ENCODE measurements around the gene GRAP2.

- no peak for TF ChIP-seq POLR2AphosphoS5 (IDR thresholded peaks at IDR 0.05)
- TF ChIP-seq, protein P1, sequence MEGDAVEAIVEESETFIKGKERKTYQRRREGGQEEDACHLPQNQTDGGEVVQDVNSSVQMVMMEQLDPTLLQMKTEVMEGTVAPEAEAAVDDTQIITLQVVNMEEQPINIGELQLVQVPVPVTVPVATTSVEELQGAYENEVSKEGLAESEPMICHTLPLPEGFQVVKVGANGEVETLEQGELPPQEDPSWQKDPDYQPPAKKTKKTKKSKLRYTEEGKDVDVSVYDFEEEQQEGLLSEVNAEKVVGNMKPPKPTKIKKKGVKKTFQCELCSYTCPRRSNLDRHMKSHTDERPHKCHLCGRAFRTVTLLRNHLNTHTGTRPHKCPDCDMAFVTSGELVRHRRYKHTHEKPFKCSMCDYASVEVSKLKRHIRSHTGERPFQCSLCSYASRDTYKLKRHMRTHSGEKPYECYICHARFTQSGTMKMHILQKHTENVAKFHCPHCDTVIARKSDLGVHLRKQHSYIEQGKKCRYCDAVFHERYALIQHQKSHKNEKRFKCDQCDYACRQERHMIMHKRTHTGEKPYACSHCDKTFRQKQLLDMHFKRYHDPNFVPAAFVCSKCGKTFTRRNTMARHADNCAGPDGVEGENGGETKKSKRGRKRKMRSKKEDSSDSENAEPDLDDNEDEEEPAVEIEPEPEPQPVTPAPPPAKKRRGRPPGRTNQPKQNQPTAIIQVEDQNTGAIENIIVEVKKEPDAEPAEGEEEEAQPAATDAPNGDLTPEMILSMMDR (IDR thresholded peaks at IDR 0.05) = no peak
These were observed 108.4 kb downstream of the GRAP2 start for GRCh38 chr22:40009292-40009774.

Measured in esophagus muscularis mucosa (tissue), 3 donors.